Central memory CD8-positive, alpha-beta T cell (primary cell): Measurements from ENCODE around the gene LYPD1.

Experiments
- ATAC-seq: fragments of 150-1000 bp; cut with Tn5 transposase; replicated peaks from 2 replicates; pipeline ENCODE4 v1.10.0; 2022; ENCODE audit warnings: mild to moderate bottlenecking, moderate FRiP score, moderate number of reproducible peaks; ENCODE audit not compliant: poor library complexity, severe bottlenecking; ENCODE audit errors: extremely low read depth
- DNase-seq, 2 donors: peaks; one replicate each; pipeline ENCODE4 v3.0.0; 2021; ENCODE audit warnings: low spot score in 2 of 2
- H3K27ac Mint-ChIP-seq: one replicate; pipeline ENCODE4 v1.8.0; 2022; ENCODE audit warnings: low read depth, mild to moderate bottlenecking, moderate library complexity, mixed read lengths
- H3K27me3 Mint-ChIP-seq: one replicate; pipeline ENCODE4 v1.8.0; 2022; ENCODE audit warnings: mixed read lengths
- H3K36me3 Mint-ChIP-seq: one replicate; pipeline ENCODE4 v1.8.0; 2022; ENCODE audit warnings: mild to moderate bottlenecking, moderate library complexity, mixed read lengths; ENCODE audit not compliant: insufficient read depth
- H3K4me1 Mint-ChIP-seq: one replicate; pipeline ENCODE4 v1.8.0; 2022; ENCODE audit warnings: mixed read lengths
- H3K4me3 Mint-ChIP-seq: one replicate; pipeline ENCODE4 v1.8.0; 2022; ENCODE audit warnings: mild to moderate bottlenecking, moderate library complexity, mixed read lengths
- H3K9me3 Mint-ChIP-seq: one replicate; pipeline ENCODE4 v1.8.0; 2022; ENCODE audit warnings: mixed read lengths

Gene LYPD1

DNA sequence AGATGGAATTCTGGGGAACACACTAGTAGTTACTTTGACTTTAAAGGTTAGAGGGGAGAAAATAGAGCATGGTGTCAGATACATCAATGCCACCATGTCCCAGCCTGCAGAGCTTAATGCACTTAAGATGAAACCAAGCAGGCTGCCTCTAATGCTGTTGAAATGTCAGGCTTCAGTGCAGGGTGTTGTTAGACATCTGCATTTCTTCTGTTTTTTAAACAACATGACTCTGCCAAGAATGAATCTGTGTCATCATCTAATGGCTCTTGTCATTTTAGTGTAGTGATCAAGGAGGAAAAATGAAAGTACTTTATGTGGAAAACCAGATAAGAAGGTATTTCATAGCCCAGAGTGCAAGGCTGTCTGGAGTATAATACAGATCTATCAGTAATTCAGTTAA, 29.9 kb downstream of the LYPD1 start:
- no peak for ATAC-seq
- peaks cover 4% of the 10 kb centered on the region for H3K9me3 Mint-ChIP-seq
- no peaks in the 10 kb centered on the region for H3K36me3 Mint-ChIP-seq
- H3K4me1 Mint-ChIP-seq = no peaks in the 10 kb centered on the region
- H3K27me3 Mint-ChIP-seq = no peaks in the 10 kb centered on the region
- H3K4me3 Mint-ChIP-seq = no peak overlapping the region
- no peak overlapping the region for H3K27ac Mint-ChIP-seq
- DNase-seq = no peak

DNA sequence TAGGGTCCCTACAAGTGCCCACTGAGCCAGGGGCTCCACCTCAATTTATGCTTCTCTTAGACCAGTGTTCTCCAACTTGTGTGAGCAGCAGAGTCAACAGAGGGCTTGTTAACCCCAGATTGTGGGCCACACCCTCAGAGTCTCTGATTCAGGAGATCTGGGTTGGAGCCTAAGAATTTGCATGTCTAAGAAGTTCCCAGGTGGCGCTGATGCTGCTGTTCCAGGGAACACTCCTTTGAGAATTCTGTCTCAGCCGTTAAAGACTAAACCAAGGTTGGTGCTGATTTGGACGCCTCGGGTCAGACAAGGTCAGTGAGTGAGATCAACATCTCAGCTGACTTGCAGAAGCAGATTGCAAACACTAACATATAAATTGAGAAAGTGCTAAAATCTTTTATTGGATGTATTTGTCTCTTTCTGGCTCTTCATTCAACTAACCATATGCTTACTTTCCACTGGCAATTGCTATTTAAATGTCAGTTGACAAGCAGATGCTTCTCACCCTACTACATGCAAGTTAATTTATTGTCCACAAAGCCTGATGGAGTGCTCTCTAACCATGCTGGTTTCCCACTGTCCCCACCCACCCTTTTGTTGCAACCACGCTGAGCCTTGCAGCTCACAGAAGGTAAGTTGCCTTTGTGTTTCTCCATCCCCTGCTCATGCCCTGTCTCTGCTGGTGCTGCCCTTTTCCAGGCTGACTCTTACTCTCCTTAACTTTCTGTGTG, 31.5 kb downstream of the LYPD1 start:
- H3K4me1 Mint-ChIP-seq = no peaks in the 10 kb centered on the region
- DNase-seq = no peak
- ATAC-seq = no peak
- H3K4me3 Mint-ChIP-seq = no peak overlapping the region
- peaks cover 12% of the 10 kb centered on the region for H3K9me3 Mint-ChIP-seq
- no peaks in the 10 kb centered on the region for H3K36me3 Mint-ChIP-seq
- no peaks in the 10 kb centered on the region for H3K27me3 Mint-ChIP-seq
- no peak overlapping the region for H3K27ac Mint-ChIP-seq

DNA sequence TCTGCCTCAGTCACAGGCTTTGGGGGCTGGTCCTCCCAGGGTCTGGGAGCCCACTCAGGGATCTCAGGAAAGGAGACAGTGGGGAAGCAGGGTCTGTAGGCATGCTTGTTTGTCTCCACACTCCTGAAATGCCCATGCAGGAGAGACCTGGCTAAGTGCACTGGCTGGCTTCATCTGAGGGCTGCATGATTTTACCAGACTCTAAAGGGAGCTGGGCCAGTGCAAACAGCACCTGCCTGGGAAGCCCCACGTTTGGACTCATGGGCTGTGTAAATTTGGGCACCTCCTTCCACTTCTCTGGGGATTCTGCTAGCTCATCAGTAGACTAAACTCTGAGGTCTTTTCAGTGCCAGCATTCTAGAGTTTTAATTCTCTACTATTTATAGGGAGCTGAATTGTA, 33.7 kb downstream of the LYPD1 start:
- Mint-ChIP-seq H3K4me1 (no peaks in the 10 kb centered on the region), H3K36me3 (no peaks in the 10 kb centered on the region), H3K9me3 (peaks cover 15% of the 10 kb centered on the region), H3K27me3 (no peaks in the 10 kb centered on the region), H3K27ac (no peak overlapping the region), H3K4me3 (no peak overlapping the region)
- DNase-seq = no peak
- ATAC-seq = no peak

DNA sequence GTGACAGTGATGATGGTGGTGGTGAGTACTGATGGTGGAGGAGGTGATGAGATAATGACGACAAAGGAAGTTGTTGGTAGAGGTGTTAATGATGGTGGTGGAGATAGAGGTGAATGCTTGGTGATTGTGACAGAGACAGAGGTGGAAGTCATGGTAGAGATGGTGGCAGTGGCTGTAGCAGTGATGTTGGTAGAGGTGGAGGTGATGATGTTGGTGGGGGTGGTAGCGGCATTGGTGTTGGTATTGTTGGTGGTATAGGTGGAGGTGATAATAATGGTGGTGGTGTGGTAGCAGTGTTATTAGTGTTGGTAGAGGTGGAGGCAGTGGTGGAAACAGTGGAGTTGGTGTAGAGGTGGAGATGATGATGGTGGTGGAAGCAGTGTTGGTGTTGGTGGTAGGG, 36.4 kb downstream of the LYPD1 start:
- H3K27ac Mint-ChIP-seq = no peak overlapping the region
- H3K4me1 Mint-ChIP-seq = no peaks in the 10 kb centered on the region
- H3K27me3 Mint-ChIP-seq = no peaks in the 10 kb centered on the region

DNA sequence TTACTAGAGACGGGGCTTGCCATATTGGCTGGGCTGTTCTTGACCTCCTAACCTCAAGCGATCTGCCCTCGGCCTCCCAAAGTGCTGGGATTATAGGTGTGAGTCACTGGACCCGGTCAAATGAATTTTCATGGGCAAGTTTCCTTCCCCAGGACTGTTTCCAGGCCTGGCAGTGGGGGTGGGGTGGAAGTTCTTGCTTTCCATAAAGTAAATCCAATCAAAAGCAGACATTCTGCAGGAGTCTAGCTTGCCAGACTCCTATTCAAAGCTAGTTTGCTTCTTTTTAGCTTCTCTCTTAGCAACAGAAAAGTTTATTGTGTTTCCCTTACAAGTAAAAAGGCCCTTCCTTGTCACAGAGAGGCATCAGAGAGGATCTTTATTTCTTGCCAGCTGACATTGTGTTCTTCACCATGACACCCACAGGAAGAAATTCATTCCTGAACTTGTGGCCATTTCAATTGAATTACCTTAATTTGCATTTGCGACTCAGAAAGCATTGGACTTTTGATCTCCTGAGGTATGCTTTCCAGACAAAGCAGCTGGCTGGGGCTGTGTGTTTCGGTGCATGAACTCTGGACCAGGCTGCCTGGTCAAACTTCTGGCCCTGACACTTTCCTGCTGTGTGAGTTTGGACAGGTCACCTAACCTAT, 37.9 kb downstream of the LYPD1 start:
- H3K4me3 Mint-ChIP-seq = no peak overlapping the region
- H3K36me3 Mint-ChIP-seq = no peaks in the 10 kb centered on the region
- no peaks in the 10 kb centered on the region for H3K4me1 Mint-ChIP-seq
- no peak overlapping the region for H3K27ac Mint-ChIP-seq
- H3K9me3 Mint-ChIP-seq = peaks cover 24% of the 10 kb centered on the region
- DNase-seq = no peak
- no peaks in the 10 kb centered on the region for H3K27me3 Mint-ChIP-seq
- ATAC-seq = no peak

More for the DNA sequence above, 36.4 kb downstream of the LYPD1 start:
- ATAC-seq = no peak
- Mint-ChIP-seq H3K36me3 (no peaks in the 10 kb centered on the region), H3K9me3 (peaks cover 24% of the 10 kb centered on the region), H3K4me3 (no peak overlapping the region)
- DNase-seq = no peak

DNA sequence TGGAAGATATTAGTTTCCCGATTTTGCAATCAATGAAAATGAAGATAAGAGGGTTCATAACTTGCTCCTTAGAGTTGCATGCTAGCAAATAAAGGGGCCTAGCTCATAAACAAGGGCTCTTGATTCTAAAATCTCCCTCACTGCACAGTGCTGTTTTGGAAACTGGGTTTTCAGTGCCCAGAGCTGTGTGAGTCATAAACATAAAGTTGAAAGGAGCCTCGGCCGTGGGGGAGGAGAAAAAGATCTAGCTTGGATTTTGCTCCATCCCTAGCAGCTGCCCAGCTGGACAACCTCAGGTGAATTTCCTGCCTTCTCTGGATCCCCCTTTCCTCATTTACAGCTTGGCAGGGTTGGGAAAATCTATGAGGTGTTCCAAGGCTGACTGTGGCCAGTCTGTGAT, 42.5 kb downstream of the LYPD1 start:
- DNase-seq = no peak
- H3K36me3 Mint-ChIP-seq = no peaks in the 10 kb centered on the region
- ATAC-seq = no peak
- H3K27ac Mint-ChIP-seq = no peak overlapping the region
- H3K4me1 Mint-ChIP-seq = no peaks in the 10 kb centered on the region
- no peaks in the 10 kb centered on the region for H3K27me3 Mint-ChIP-seq
- H3K9me3 Mint-ChIP-seq = peaks cover 21% of the 10 kb centered on the region
- H3K4me3 Mint-ChIP-seq = no peak overlapping the region

DNA sequence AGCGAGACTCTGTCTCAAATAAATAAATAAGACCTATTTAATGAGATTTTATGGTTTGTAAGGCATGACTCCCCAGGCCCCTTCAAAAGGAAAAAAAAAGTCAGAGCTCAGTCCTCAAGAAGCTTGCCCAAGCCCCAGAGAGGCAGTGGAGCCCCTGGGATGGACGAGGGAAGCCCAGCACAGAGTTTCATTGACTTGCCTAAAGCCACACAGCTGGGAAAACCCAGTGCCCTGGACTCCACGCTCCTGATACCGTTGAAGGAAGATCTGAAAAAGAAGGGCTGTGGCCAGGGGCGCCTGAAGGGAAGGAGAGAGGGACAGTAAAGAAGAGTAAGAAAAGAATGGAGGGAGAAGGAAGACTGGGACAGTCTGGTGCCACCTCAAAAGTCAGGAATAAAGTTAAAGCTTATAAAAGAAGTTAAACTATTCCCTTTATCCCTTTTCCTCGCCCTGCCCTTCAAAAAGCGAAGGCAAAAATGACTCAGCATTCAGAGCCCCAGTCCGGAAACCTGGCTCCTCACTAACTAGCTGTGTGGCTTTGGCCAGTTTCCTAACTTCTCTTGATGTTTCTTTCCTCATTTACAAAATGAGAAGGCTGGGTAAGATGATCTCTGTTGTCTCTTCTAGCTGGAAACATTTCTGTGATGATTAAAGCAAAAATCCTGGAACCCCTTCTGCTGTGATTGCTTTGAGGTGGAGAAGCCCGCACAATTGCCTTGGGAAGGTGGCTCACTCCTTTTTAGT, 46.7 kb downstream of the LYPD1 start:
- H3K27me3 Mint-ChIP-seq = no peaks in the 10 kb centered on the region
- H3K4me1 Mint-ChIP-seq = no peaks in the 10 kb centered on the region
- no peak overlapping the region for H3K4me3 Mint-ChIP-seq
- H3K27ac Mint-ChIP-seq = no peak overlapping the region
- peaks cover 12% of the 10 kb centered on the region for H3K9me3 Mint-ChIP-seq
- DNase-seq (no peak), ATAC-seq (no peak)
- no peaks in the 10 kb centered on the region for H3K36me3 Mint-ChIP-seq

DNA sequence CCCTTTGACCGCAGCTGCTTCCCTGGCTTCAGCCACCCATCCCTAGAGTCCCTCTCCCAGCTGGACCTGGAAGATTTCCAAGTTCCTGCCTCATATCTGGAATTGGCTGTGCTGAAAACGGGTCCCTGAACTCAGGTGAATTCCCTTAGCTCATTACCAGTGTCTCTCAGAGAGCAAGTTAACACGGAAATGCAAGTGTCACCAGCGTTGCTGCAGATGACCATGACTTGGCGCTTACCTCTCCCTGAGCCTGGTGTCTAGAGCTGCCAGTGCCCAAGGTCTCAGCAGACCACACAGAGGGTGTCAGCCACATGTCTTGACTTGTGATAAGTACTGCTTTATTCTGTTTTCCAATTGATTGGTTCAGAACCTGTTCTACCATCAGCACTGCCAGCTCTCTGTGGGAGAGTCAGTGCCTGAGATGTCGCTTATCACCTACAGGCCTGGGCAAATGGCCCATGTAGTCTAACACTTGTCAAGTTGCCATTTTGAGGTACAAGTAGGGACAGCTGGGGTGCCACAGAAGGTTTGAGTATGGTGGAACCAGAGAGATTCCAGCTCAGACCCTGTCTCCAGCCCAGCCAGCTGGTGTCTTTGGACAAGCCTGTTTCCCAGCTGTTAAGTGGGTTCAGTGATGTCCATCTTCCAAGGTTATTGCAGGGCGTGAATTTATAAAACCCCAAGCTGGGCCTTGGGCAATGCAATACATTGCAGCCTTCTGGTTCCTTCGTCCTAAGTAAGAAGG, 48.7 kb downstream of the LYPD1 start:
- H3K4me3 Mint-ChIP-seq = no peak overlapping the region
- DNase-seq = no peak
- H3K27ac Mint-ChIP-seq = no peak overlapping the region
- H3K9me3 Mint-ChIP-seq = peaks cover 12% of the 10 kb centered on the region
- no peaks in the 10 kb centered on the region for H3K27me3 Mint-ChIP-seq
- ATAC-seq = no peak
- H3K36me3 Mint-ChIP-seq = no peaks in the 10 kb centered on the region
- H3K4me1 Mint-ChIP-seq = no peaks in the 10 kb centered on the region

DNA sequence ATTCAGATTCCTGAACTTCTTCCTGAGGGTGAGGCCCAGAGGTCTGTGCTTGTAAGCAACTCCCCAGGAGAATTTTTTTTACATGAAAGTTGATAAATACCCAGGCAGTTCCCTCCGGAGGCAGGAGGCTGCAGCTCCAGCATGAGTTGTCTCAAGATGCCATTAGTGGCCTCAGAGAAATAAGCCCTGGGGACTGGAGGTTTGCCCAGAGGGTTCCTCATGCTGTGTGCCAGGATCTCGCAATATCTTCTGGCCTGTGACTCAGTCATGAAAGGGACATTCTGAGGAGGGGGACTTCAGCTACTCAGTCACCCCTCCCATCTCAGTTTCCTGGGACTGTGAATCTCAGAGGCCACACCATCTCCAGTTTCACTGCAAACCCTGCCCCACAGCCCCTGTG, 49.9 kb downstream of the LYPD1 start:
- DNase-seq (no peak), ATAC-seq (no peak)
- Mint-ChIP-seq H3K27me3 (no peaks in the 10 kb centered on the region), H3K4me1 (no peaks in the 10 kb centered on the region), H3K9me3 (peaks cover 10% of the 10 kb centered on the region), H3K27ac (no peak overlapping the region), H3K36me3 (no peaks in the 10 kb centered on the region), H3K4me3 (no peak overlapping the region)

DNA sequence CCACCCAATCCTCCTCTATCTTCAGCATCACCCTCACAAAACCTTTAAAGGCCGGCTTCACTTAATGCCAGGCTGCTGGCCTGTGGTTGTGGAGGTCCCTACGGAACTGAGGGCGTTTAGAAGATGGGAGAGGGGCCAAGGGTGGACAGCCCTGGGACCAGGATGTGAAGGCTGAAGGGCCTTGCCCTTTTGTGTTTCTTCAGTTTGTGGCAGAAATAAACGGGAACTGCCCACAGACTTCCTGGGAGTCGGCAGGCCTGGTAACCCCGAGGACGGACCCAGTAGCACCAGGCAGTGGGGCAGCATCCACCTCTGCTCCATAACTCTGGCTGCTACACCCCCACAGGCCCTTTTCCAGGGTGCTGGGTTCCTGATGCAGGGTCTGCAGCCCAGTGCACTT, 51.3 kb downstream of the LYPD1 start:
- Mint-ChIP-seq H3K9me3 (no peaks in the 10 kb centered on the region), H3K36me3 (no peaks in the 10 kb centered on the region), H3K4me3 (no peak overlapping the region), H3K4me1 (no peaks in the 10 kb centered on the region), H3K27ac (no peak overlapping the region), H3K27me3 (no peaks in the 10 kb centered on the region)
- ATAC-seq = no peak
- DNase-seq = no peak

DNA sequence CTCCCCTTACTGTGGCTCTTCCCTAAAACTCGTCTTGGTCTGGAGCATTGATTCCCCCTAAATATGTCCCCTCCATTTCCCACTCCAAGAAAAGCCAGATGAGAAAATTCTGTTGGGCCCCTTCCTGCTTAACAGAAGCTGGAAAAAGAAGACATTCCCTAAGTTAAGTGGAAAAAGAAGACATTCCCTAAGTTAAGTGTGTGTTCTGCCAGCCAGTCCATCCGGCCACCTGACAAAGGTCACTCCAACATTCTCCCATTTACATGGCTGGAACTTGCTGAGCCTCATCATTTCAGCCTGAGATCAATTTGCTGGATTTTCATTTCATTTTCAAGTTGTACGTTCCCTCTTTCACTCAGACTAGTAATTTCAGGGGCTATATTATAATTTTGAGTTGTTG, 52.0 kb downstream of the LYPD1 start:
- no peak for DNase-seq
- H3K27me3 Mint-ChIP-seq = no peaks in the 10 kb centered on the region
- H3K27ac Mint-ChIP-seq = no peak overlapping the region
- no peaks in the 10 kb centered on the region for H3K4me1 Mint-ChIP-seq
- no peak for ATAC-seq
- no peak overlapping the region for H3K4me3 Mint-ChIP-seq
- no peaks in the 10 kb centered on the region for H3K36me3 Mint-ChIP-seq
- H3K9me3 Mint-ChIP-seq = no peaks in the 10 kb centered on the region

DNA sequence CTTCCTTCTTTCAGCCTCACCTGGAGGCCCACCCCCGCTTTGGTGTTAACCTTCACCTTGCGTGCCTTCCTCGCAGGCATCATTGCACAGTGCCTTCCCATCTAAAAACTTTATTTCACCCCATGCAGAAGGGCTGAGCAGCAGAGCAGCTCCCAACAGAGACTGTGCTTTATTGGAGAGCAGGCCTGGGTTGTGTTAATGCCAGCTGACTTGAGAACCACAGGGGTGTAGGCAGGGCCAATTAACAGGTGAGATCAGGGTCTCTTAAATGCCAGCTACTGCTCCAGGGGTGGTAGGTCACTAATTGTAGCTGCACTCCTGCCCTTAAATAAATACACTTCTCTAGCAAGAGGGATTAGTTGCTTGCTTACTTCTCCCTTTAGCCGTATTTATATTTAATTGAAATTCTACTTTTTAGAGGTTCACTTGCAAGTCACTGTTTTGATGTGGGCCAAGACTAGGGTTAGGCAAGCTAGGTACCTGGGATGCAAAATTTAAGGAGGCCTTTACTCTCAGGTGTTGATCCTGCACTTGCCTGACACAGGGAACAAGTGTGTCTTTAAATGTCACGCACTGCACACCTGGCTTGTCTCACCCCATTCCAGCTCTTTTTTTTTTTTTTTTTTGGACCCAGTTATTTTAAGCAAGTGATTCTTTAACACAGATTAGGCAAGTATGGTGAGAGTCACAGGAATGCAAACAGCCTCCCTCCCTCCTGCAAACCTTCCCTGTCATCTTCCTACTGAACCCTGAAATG, 54.5 kb downstream of the LYPD1 start:
- Mint-ChIP-seq H3K27ac (no peak overlapping the region), H3K36me3 (no peaks in the 10 kb centered on the region), H3K4me1 (no peaks in the 10 kb centered on the region), H3K27me3 (no peaks in the 10 kb centered on the region), H3K9me3 (no peaks in the 10 kb centered on the region), H3K4me3 (no peak overlapping the region)
- no peak for DNase-seq
- ATAC-seq = no peak
